ENCODE data around the gene GAN.

The GAN gene

GRCh38 chr16:81314603-81315270 lies at the start of gene GAN:
Gene GAN (plus strand): TSS chr16:81314962. CDS start chr16:81315114, 152 bp downstream.
- peak; percentile 97 for DNase-seq

GRCh38 chr16:81265052-81265451 lies 49.7 kb upstream of the GAN start:
- DNase-seq, result no peak

GRCh38 chr16:81265658-81266451 lies 48.9 kb upstream of the GAN start:
- DNase-seq, result no peak

GRCh38 chr16:81266680-81267095 lies 48.1 kb upstream of the GAN start:
- DNase-seq, result no peak

GRCh38 chr16:81268509-81268908 lies 46.3 kb upstream of the GAN start:
- no peak for DNase-seq

- no peak for DNase-seq
Measured at GRCh38 chr16:81273223-81273950, 41.4 kb upstream of the GAN start.

GRCh38 chr16:81275064-81275532 lies 39.7 kb upstream of the GAN start:
- no peak for DNase-seq

GRCh38 chr16:81275795-81276194 lies 39.0 kb upstream of the GAN start:
- DNase-seq, result no peak

GRCh38 chr16:81276323-81276722 lies 38.4 kb upstream of the GAN start:
- DNase-seq, result no peak

GRCh38 chr16:81277541-81278080 lies 37.2 kb upstream of the GAN start:
- DNase-seq, result no peak

- DNase-seq, result no peak
Measured at GRCh38 chr16:81278526-81278925, 36.2 kb upstream of the GAN start.

GRCh38 chr16:81279392-81279791 lies 35.4 kb upstream of the GAN start:
- no peak for DNase-seq

- no peak for DNase-seq
Measured at GRCh38 chr16:81280393-81280792, 34.4 kb upstream of the GAN start.

GRCh38 chr16:81283044-81283443 lies 31.7 kb upstream of the GAN start:
- no peak for DNase-seq

GRCh38 chr16:81284995-81285600 lies 29.7 kb upstream of the GAN start:
- no peak for DNase-seq

GRCh38 chr16:81286190-81286589 lies 28.6 kb upstream of the GAN start:
- DNase-seq, result no peak

- no peak for DNase-seq
Measured at GRCh38 chr16:81291117-81291516, 23.6 kb upstream of the GAN start.

GRCh38 chr16:81292936-81293335 lies 21.8 kb upstream of the GAN start:
- no peak for DNase-seq

GRCh38 chr16:81293909-81294802 lies 20.6 kb upstream of the GAN start:
- no peak for DNase-seq

GRCh38 chr16:81296631-81297030 lies 18.1 kb upstream of the GAN start:
- no peak for DNase-seq

GRCh38 chr16:81307770-81308169 lies 7.0 kb upstream of the GAN start:
- no peak for DNase-seq
